H1 (cell line): Measurements from ENCODE around the gene LARP1. TPM values are rescaled to one million over a fixed set of nuclear protein-coding genes. Genes with fewer than 3 reads are reported as not detected.

Experiments
- CTCF ChIA-PET: fragments of 300-600 bp; sonication (Branson Sonifier 250); formaldehyde crosslinking; loops from one replicate; lab custom pipeline; 2021; ENCODE audit not compliant: partially characterized antibody; lab: Charles Lee
- POLR2A ChIA-PET: fragments of 300-600 bp; sonication (Branson Sonifier 250); formaldehyde crosslinking; loops from one replicate; lab custom pipeline; 2021; ENCODE audit warnings: inconsistent platforms; ENCODE audit not compliant: partially characterized antibody; lab: Charles Lee
- DNase-seq, 2 experiments: peaks; one replicate each; pipeline versions ENCODE4 v3.0.0 to v3.0.0-alpha.2; 2010 to 2022; ENCODE audit warnings: low spot score in 2 of 2, low read depth in 1 of 2, mixed read lengths in 1 of 2
- FAIRE-seq: peaks from 2 replicates; lab custom pipeline; 2011; peaks lifted over from hg19 to GRCh38; lab: Jason Lieb, UNC
- H2AFZ ChIP-seq: 2 replicates; pipeline ENCODE4 v1.8.1; 2012; ENCODE audit warnings: low read length, inconsistent platforms
- H2AK5ac ChIP-seq: 2 replicates; pipeline ENCODE4 v1.6.1; 2013; ENCODE audit warnings: low read depth, low read length
- H2BK120ac ChIP-seq: replicated peaks from 2 replicates; pipeline ENCODE3; 2013; ENCODE audit warnings: low read depth, low read length, inconsistent platforms
- H2BK12ac ChIP-seq: 2 replicates; pipeline ENCODE4 v1.6.1; 2013; ENCODE audit warnings: low read depth, low read length
- H2BK15ac ChIP-seq: 2 replicates; pipeline ENCODE4 v1.6.1; 2013; ENCODE audit warnings: low read length
- H2BK20ac ChIP-seq: 2 replicates; pipeline ENCODE4 v1.6.1; 2013; ENCODE audit warnings: low read length
- H2BK5ac ChIP-seq: 2 replicates; pipeline ENCODE4 v1.6.1; 2013; ENCODE audit warnings: low read depth, low read length
- H3K14ac ChIP-seq: 2 replicates; pipeline ENCODE4 v1.6.1; 2013; ENCODE audit warnings: inconsistent platforms; ENCODE audit not compliant: insufficient read length
- H3K18ac ChIP-seq: 2 replicates; pipeline ENCODE4 v1.6.1; 2013; ENCODE audit warnings: low read length; ENCODE audit errors: extremely low read depth
- H3K23ac ChIP-seq: 2 replicates; pipeline ENCODE4 v1.6.1; 2013; ENCODE audit warnings: inconsistent platforms; ENCODE audit not compliant: insufficient read length
- H3K23me2 ChIP-seq: 2 replicates; pipeline ENCODE4 v1.6.1; 2013; ENCODE audit warnings: low read depth, low read length
- H3K27ac ChIP-seq: 2 replicates; pipeline ENCODE4 v1.6.1; 2011; ENCODE audit warnings: low read depth, low read length, inconsistent platforms
- H3K27me3 ChIP-seq, 4 experiments: replicated peaks in 1 of 4; 1 replicate in 1 of 4; 2 replicates in 3 of 4; pipeline versions ENCODE4 v1.6.1 to v1.8.1; 2011 to 2013; ENCODE audit warnings: low read length in 3 of 4, mild to moderate bottlenecking in 3 of 4, inconsistent platforms in 2 of 4, mixed read lengths in 2 of 4, moderate library complexity in 1 of 4; ENCODE audit not compliant: control insufficient read depth in 3 of 4, insufficient read depth in 3 of 4; ENCODE audit errors: extremely low read depth in 1 of 4
- H3K36me3 ChIP-seq, 4 experiments: 2 replicates each; pipeline versions ENCODE4 v1.6.1 to v1.8.1; 2011 to 2013; ENCODE audit warnings: mild to moderate bottlenecking in 4 of 4, low read length in 3 of 4, moderate library complexity in 2 of 4, control low read depth in 1 of 4, inconsistent platforms in 1 of 4; ENCODE audit not compliant: insufficient read depth in 4 of 4, control insufficient read depth in 2 of 4
- H3K4ac ChIP-seq: replicated peaks from 2 replicates; pipeline ENCODE3; 2013; ENCODE audit warnings: low read length, low read depth, mixed read lengths, inconsistent platforms; ENCODE audit not compliant: insufficient read length
- H3K4me1 ChIP-seq, 4 experiments: replicated peaks in 1 of 4; 1 replicate in 1 of 4; 2 replicates in 3 of 4; pipeline versions ENCODE4 v1.6.1 to v1.8.1; 2011 to 2013; ENCODE audit warnings: low read length in 3 of 4, inconsistent platforms in 2 of 4, mixed read lengths in 1 of 4; ENCODE audit not compliant: insufficient read depth in 4 of 4, control insufficient read depth in 3 of 4
- H3K4me2 ChIP-seq, 2 experiments: 2 replicates each; pipeline versions ENCODE4 v1.6.1 to v1.8.1; 2011 to 2013; ENCODE audit warnings: low read depth in 2 of 2, low read length in 2 of 2, control low read depth in 1 of 2, inconsistent platforms in 1 of 2, mild to moderate bottlenecking in 1 of 2; ENCODE audit not compliant: insufficient read depth in 1 of 2
- H3K4me3 ChIP-seq, 4 experiments: fragments of 200-600, 300-600 bp in 1 of 4; sonication (generic), shearing (Covaris generic), sonication (Bioruptor Twin) in 1 of 4; 2 replicates each; pipeline versions ENCODE4 v1.5.1 to v1.8.1; 2011 to 2016; ENCODE audit warnings: low read length in 4 of 4, low read depth in 3 of 4, control low read depth in 2 of 4, inconsistent platforms in 2 of 4, mild to moderate bottlenecking in 2 of 4, mixed read lengths in 1 of 4, moderate library complexity in 1 of 4; ENCODE audit not compliant: insufficient read depth in 2 of 4; ENCODE audit errors: extremely low read depth in 1 of 4
- H3K56ac ChIP-seq: replicated peaks from 2 replicates; pipeline ENCODE3; 2013; ENCODE audit warnings: low read depth, mild to moderate bottlenecking, mixed read lengths, low read length, inconsistent platforms; ENCODE audit not compliant: insufficient read length
- H3K79me1 ChIP-seq: 2 replicates; pipeline ENCODE4 v1.6.1; 2013; ENCODE audit warnings: low read depth, low read length, control low read depth
- H3K79me2 ChIP-seq, 2 experiments: 2 replicates each; pipeline versions ENCODE4 v1.6.1 to v1.8.1; 2012 to 2013; ENCODE audit warnings: low read length in 2 of 2, mild to moderate bottlenecking in 2 of 2, inconsistent platforms in 1 of 2; ENCODE audit not compliant: insufficient read depth in 2 of 2, control insufficient read depth in 1 of 2
- H3K9ac ChIP-seq, 4 experiments: replicated peaks in 1 of 4; 1 replicate in 1 of 4; 2 replicates in 3 of 4; pipeline versions ENCODE4 v1.6.1 to v1.8.1; 2011 to 2013; ENCODE audit warnings: low read depth in 3 of 4, low read length in 3 of 4, control low read depth in 2 of 4, mild to moderate bottlenecking in 2 of 4, moderate library complexity in 2 of 4, inconsistent platforms in 1 of 4; ENCODE audit errors: extremely low read depth in 1 of 4
- H3K9me3 ChIP-seq, 2 experiments: 2 replicates each; pipeline versions ENCODE4 v1.6.1 to v1.8.1; 2012 to 2013; ENCODE audit warnings: mild to moderate bottlenecking in 2 of 2, moderate library complexity in 2 of 2, control low read depth in 1 of 2, inconsistent platforms in 1 of 2, low read depth in 1 of 2, low read length in 1 of 2, mixed read lengths in 1 of 2; ENCODE audit not compliant: insufficient read depth in 2 of 2
- H4K20me1 ChIP-seq, 2 experiments: replicated peaks in 1 of 2; 2 replicates each; pipeline versions ENCODE3 to v1.8.1; 2011 to 2013; ENCODE audit warnings: inconsistent platforms in 2 of 2, low read length in 2 of 2, mild to moderate bottlenecking in 1 of 2; ENCODE audit not compliant: insufficient read depth in 2 of 2, control insufficient read depth in 1 of 2
- H4K5ac ChIP-seq: 2 replicates; pipeline ENCODE4 v1.6.1; 2013; ENCODE audit warnings: low read length, low read depth, mixed read lengths, inconsistent platforms; ENCODE audit not compliant: insufficient read length
- H4K8ac ChIP-seq: 2 replicates; pipeline ENCODE4 v1.8.0; 2013; ENCODE audit warnings: mild to moderate bottlenecking, moderate library complexity, low read length, inconsistent platforms; ENCODE audit not compliant: insufficient read depth; ENCODE audit errors: extremely low read depth
- H4K91ac ChIP-seq: replicated peaks from 2 replicates; pipeline ENCODE3; 2013; ENCODE audit warnings: low read length, mixed read lengths, inconsistent platforms; ENCODE audit not compliant: insufficient read length
- CEBPB ChIP-seq: IDR thresholded peaks from 2 replicates; pipeline ENCODE4 v1.6.1; 2012; ENCODE audit warnings: low read depth, low read length
- HDAC2 ChIP-seq, 2 experiments: fragments of 300-600 bp in 1 of 2; sonication (generic) in 1 of 2; IDR thresholded peaks; 2 replicates each; pipeline ENCODE4 v1.6.1; 2011 to 2012; ENCODE audit warnings: low read depth in 2 of 2, low read length in 2 of 2, mild to moderate bottlenecking in 2 of 2, moderate library complexity in 2 of 2, borderline replicate concordance in 1 of 2, inconsistent platforms in 1 of 2
- HDAC6 ChIP-seq: IDR thresholded peaks from one replicate; pipeline ENCODE4 v1.7.1; 2012; ENCODE audit warnings: low read depth, mild to moderate bottlenecking, inconsistent platforms, low read length, moderate library complexity
- JUND ChIP-seq: IDR thresholded peaks from 2 replicates; pipeline ENCODE4 v1.6.1; 2011; ENCODE audit warnings: mild to moderate bottlenecking, improper control_type of control experiment, low read length
- NANOG ChIP-seq: IDR thresholded peaks from 2 replicates; pipeline ENCODE4 v1.6.1; 2011; ENCODE audit warnings: low read length, low read depth, mild to moderate bottlenecking, inconsistent platforms; ENCODE audit not compliant: insufficient read depth, poor library complexity, severe bottlenecking
- SP1 ChIP-seq: IDR thresholded peaks from 2 replicates; pipeline ENCODE4 v1.6.1; 2011; ENCODE audit warnings: low read depth, low read length
- WGBS, 2 experiments: shearing (Covaris generic) in 1 of 2; methylation state at CpG; one replicate each; pipeline versions ENCODE4 v1.1.6 to v1.1.7; 2013 to 2015; ENCODE audit warnings: low lambda C conversion rate in 2 of 2, mixed read lengths in 2 of 2, inconsistent platforms in 1 of 2, low coverage in 1 of 2, missing lambda C conversion rate in 1 of 2; ENCODE audit not compliant: insufficient replicate concordance in 2 of 2, insufficient coverage in 1 of 2, insufficient read length in 1 of 2; ENCODE audit errors: extremely low coverage in 1 of 2, missing lambda C conversion rate in 1 of 2; 5-methylcytosine and 5-hydroxymethylcytosine counted together
- polyA plus RNA-seq, 7 experiments: library from polyadenylated mRNA; depleted of rRNA in 3 of 7; stranded (reverse) in 5 of 7; unstranded in 2 of 7; fragments of >200 nt in 5 of 7; fragments of 200-250 nt in 2 of 7; gene quantifications; 1 replicate in 5 of 7; 2 replicates in 1 of 7; 4 replicates in 1 of 7; pipeline versions ENCODE4 v1.2.1 to v1.2.3, GENCODE V29; 2011 to 2013; ENCODE audit warnings: missing spikeins in 2 of 7, mixed read lengths in 2 of 7
- total RNA-seq: library from RNA; stranded (reverse); fragmentation: NEBNext Ultra II Directional; extraction: Animal tissue kit (Norgen Biotek cat#: 25700); gene quantifications from 2 replicates; pipeline ENCODE4 v1.2.1, GENCODE V29; 2021

The LARP1 gene
- total and polyA plus RNA-seq, 2 of the 8 experiments (the other 6 are each of a cell fraction or from before 2014, with no cell fraction given) = 106 to 422 TPM

GRCh38 chr5:154758977-154759376 lies 3.8 kb downstream of the LARP1 start:
- Histone ChIP-seq H4K8ac (no peak overlapping the region), H2BK5ac (no peak overlapping the region), H3K56ac (no peak overlapping the region), H3K23ac (no peak overlapping the region), H3K4me2 (peak overlapping the region; percentile 87 to 88), H3K79me1 (peaks cover 4% of the 10 kb centered on the region; the same call in 1 of the 2 replicates), H4K5ac (no peak overlapping the region), H2BK20ac (no peak overlapping the region), H3K27me3 (no peaks in the 10 kb centered on the region), H2AFZ (no peak overlapping the region), H2BK15ac (no peak overlapping the region), H2BK12ac (no peak overlapping the region), H2AK5ac (no peak overlapping the region), H3K4me1 (peaks cover 14 to 29% (median 22%) of the 10 kb centered on the region in 4 experiments), H3K23me2 (peaks cover 3% of the 10 kb centered on the region; the same call in 1 of the 2 replicates), H3K36me3 (no peaks in the 10 kb centered on the region; a peak in 1 of 8 replicates), H4K20me1 (peaks cover 37% of the 10 kb centered on the region in 2 experiments), H3K4me3 (peak overlapping the region; percentile 2 to 72 (median 57); a peak in 6 of 8 replicates), H3K14ac (no peak overlapping the region), H3K4ac (no peak overlapping the region), H3K9me3 (no peaks in the 10 kb centered on the region), H3K9ac (peak overlapping the region in 1 of 4 experiments; percentile 58; a peak in 1 of 7 replicates), H3K18ac (no peak overlapping the region), H3K27ac (no peak overlapping the region), H3K79me2 (peaks cover 80 to 85% of the 10 kb centered on the region in 2 experiments), H4K91ac (no peak overlapping the region), H2BK120ac (no peak overlapping the region)
- DNase-seq = no peak
- ChIA-PET CTCF (interaction anchor here (0.9 to 2.1 kb wide), 6 partner anchors 9 to 67 kb away, joined by 3 to 9 read pairs (median 4); no protein-coding TSS in a partner anchor), POLR2A (interaction anchor here (1.5 to 15.0 kb wide), 4 partner anchors 10 to 99 kb away, joined by 6 to 307 read pairs (median 42); partner anchors contain the start of gene CNOT8)
- TF ChIP-seq SP1 (0 out of 2 replicates have a peak, but pooled peaks have one; percentile 21), HDAC2 (IDR thresholded peaks at IDR 0.05; ENCODE audit: borderline replicate concordance in 1 of 2, low read depth in 2 of 2, low read length in 2 of 2) (0 out of 4 replicates have a peak, but pooled peaks of 1 of the 2 experiments have one; percentile 67), CEBPB (0 out of 2 replicates have a peak, but pooled peaks have one; percentile 6), NANOG (no peak), HDAC6 (no peak), JUND (0 out of 2 replicates have a peak, but pooled peaks have one; percentile 54)
- FAIRE-seq = no peak
- 3% methylated on average over 3 of the region's 3 CpGs; no CpG with 5 or more reads in 1 of the 2 experiments for WGBS, 2 experiments
